HG02571 (cell line): Measurements from ENCODE around the gene VRK1.
"Not testable (repeated sequence)": the region's sequence is repeated elsewhere in the genome, so short reads cannot be mapped to it uniquely, and the experiment has no call there.

ENCODE experiments used
- ATAC-seq: cut with Tn5 transposase; IDR thresholded peaks from one replicate; pipeline ENCODE4 v1.9.1; 2021; ENCODE audit warnings: mild to moderate bottlenecking, moderate library complexity; ENCODE audit not compliant: unreplicated experiment

VRK1 gene

DNA sequence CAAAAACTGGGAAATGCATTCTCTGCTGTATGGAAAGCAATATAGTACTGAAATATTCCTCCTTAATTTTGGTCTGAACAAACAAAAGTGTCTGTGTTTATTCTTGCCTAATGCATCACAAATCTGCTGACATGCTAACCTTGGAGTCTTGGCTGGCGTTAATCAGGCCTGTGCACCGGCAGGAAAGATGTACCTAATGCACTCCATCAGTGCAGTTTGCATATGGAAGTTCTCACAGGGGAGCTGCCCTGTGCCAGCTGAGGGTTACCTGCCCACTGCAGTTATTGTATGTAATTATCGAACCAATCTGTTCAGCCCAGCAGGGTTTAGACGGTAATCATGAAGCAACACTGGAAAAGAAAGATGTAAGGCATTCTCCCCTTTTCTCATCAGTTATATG lies 76.9 kb downstream of the VRK1 start:
- ATAC-seq, result no peak

DNA sequence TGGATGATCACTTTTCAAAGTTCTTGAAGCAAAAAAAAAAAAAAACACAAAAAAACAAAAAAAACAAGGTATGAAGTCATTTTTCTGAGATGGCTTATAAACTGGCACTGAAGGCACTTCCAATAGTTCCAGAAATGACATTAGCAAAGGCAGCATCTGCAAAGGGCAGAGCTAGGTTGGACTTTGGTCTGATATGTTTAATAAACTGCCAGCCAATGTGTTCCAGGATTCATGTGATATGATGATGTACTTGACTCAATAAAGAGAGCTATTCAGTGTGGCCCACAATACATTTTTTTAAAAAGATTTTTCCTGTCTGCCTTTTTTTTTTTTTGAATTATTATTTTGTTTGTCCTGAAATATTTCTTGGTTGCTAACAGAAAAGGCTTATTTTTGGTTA lies 79.6 kb downstream of the VRK1 start:
- ATAC-seq, result no peak

DNA sequence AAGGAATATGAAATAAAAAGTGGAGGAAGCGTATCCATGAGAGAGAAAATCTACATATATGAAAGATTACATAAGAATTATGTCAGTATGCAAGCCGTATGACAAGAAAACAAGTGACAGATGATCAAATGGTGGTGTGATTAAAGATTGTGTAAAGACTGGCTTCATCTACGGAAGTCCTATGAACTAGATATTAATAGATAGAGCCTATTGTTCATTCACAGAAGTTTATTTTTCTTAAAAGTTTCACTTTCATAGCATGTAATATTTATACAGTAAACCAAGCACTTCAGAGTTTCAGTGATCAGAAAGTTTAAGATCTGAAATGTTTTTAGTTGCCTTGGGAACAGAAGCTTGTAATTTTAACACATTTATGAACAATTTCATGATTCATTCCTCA lies 84.5 kb downstream of the VRK1 start:
- ATAC-seq, result no peak

DNA sequence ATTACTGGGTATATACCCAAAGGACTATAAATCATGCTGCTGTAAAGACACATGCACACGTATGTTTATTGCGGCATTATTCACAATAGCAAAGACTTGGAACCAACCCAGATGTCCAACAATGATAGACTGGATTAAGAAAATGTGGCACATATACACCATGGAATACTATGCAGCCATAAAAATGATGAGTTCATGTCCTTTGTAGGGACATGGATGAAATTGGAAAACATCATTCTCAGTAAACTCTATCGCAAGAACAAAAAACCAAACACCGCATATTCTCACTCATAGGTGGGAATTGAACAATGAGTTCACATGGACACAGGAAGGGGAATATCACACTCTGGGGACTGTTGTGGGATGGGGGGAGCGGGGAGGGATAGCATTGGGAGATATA lies 86.8 kb downstream of the VRK1 start:
- ATAC-seq, result not testable (repeated sequence)

DNA sequence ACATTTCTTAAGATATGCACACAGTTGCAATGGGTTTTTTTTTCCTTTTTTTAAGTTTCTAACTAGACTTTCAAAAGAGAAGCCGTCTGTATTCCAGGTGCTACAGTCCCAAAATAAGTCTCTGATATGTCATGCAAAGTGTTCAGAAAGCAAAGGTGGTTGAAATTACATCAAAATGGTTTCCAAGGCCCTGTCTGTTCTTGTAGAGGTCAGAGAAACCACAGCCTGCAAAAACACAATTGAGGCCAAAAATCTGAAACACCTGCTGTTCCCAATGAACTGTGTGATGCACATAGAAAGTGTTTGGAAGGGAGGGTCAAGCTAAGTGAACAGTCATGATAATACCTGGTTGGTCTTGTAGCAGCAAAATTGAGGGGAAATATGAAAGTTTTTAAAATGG lies 91.0 kb downstream of the VRK1 start:
- ATAC-seq, result peak; percentile 87

DNA sequence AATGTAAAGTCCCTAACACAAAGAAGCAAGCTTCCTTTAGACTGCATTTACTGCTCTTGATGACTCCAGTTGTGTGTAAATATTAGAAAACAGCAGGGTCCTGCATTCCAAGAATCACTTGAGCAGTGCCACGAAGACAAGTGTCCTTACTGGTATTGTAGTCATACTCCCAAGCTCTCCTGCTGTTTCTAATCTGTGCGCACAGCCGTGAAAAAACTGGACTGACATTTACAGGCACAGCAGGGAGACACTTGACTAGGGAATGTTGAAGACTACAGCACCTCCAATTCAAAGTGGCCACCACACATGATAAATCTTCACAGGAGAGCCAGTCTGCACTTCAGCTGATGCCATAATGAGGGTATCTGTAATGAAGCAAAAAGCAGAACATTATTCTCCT lies 91.4 kb downstream of the VRK1 start:
- ATAC-seq, result no peak

DNA sequence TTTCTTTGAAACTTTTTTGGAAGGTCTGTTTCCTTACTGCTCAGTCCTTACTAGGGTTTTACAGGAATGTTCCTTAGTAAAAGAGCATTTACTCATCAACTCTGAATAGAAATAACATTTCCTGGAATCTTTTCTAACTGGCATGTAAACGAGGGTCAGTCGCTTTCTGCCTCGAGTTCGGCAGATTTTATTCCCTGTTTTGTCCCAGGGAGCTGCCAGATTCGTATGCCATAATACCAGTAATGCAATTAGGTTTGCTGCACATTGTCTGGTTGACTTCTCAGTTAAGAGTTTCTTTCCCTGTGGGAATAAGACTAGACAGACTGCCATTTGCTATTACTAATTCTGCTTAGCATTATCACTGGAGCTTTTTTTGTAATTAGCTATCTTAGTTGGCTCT lies 91.9 kb downstream of the VRK1 start:
- no peak for ATAC-seq

DNA sequence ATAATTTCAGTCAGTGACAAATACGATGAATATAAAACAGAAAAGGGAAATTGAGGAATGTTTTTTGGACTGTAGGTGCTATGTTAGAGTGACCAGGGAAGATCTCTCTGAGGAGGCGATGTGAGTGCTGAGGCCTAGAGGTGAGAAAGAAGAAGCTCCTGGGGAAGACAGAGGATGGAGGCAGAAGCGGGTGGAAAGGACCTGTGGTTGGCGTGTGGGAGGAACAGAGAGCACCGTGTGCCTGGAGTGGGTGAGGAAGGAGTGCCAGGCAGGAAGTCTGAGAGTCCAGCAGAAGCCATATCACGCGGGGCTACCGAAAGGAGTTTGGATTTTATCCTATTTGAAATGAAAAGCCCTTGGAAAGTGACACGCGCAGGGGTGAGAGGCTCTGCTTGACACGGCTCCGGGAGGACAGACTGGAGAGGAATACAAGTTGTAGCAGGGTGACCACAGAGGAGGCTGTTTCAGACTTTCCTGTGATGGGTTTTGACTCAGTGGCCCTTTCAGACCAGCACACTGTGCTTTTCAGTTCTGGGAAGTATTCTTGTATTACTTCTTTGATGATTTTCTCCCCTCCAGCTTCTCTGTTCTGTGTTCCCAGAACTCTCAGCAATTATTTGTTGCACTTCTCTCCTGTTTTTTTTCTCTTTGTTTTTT lies 96.9 kb downstream of the VRK1 start:
- ATAC-seq, result no peak

DNA sequence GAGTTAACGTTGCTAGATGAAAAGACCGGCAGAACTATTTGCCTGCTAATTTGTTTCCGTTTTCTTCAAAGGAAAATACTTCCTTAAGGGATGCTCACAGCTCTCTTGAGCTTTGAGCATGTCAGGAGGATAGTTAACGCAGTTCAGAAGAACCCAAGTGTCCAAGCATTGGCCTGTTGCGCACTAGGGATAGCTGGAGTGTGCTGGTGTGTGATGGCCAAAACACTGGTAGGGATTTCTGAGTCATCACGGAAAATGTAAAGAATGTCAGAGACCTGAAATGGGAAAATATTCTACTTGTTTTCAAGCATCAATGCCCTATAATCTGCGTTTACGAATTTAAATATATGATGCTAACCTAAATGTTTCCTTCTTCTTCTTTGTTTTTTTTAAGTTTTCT lies 97.8 kb downstream of the VRK1 start:
- no peak for ATAC-seq

DNA sequence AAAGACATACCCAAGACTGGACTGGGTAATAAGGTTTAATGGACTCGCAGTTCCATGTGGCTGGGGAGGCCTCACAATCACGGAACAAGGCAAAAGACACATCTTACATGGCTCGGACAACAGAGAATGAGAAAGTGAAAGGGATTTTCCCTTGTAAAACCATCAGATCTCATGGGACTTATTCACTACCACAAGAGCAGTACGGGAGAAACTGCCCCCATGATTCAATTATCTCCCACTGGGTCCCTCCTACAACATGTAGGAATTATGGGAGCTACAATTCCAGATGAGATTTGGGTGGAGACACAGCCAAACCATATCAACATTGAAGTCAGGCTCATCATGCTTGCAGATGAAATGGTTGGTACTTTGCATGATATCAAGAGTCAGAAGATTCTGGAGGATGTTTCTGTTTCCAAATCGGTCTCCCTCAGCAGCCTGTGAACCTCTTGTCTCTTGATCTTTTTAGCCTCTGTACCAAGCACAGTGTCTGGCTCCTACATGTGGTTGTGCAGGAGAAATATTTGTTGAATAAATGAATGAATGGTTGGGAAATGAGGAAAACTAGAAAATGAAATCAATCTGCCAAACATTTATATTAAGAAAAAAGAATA lies 98.6 kb downstream of the VRK1 start:
- peak; percentile 76 for ATAC-seq

DNA sequence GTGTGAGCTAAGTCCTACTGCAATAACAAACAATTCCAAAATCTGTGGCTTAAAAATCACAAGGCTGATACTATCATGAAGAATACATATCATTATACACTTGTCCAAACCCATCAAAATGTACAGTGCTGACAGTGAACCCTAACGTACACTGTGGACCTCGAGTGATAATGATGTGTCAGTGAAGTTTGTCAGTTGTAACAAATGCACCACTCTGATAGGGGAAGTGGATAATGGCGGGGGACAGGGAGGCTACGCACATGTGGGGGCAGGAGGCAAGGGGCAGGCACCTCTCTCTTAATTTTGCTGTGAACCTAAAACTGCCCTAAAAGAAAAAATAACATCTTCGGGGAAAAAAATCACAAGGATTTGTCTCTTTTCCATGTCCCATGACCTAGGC lies 100.0 kb downstream of the VRK1 start:
- no peak for ATAC-seq

DNA sequence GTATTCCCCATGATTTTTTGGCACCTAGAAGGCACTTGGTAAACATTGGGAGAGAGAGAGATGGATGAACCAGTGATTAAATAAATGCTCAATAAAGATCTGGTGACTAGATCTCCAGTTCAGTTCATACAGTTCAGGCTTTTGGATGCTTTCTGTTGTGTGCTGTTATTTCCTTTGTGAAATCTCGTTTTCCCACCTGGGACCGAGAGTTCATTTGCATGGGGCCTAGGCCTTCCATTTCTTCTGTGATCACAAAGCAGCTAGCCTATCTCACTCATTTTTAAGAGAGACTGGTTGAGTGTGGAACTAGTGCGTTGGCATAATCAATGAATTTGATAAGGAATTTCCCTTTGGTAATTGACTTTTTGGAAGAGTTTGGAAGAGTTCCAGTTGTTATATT lies 104.0 kb downstream of the VRK1 start:
- peak; percentile 75 for ATAC-seq

DNA sequence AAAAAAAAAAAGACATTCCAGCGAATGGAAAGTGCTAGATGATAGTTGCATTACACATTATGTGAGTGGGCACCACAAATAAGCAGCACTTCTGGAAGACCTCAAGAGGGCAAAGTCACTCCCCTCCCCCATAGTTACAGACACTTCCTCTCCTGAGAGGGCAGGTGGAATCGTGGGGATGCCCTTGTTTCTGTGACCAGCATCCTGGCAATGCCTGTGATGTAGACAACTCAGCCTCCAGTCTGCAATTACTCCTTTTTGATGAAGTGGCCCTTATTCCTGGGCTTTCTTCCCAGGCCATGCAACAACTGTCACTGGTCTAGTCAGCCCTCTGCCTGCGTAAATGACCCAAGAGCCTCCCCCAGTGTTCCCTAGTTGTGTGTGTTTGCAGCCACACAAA lies 104.8 kb downstream of the VRK1 start:
- no peak for ATAC-seq

DNA sequence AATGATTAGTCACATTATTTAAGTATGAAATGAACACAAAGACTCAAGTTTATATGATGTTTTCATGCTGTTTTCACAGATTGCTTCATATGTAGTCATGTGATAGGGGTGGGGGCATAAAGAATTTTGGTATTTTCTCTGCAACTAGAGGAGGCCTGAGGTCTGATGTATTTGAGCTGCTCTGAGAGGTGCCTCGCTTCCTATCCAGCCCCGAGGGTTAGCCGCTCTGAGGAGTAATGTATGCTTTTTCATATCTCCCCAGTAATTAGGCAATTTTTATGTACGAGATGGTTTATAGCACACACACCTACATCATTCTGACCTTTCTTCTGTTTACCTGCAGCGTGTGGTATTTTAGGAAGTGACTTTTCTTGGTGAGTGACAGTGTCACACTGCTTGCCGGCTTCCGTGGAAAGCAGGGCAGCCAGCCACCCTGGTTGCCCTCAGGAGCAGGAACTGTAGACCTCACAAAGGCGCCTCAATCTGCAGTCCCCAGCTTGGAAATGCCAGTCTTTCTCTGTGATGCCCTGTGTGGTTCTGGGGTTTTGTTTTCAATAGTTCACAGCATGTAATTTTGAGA lies 106.4 kb downstream of the VRK1 start:
- no peak for ATAC-seq

DNA sequence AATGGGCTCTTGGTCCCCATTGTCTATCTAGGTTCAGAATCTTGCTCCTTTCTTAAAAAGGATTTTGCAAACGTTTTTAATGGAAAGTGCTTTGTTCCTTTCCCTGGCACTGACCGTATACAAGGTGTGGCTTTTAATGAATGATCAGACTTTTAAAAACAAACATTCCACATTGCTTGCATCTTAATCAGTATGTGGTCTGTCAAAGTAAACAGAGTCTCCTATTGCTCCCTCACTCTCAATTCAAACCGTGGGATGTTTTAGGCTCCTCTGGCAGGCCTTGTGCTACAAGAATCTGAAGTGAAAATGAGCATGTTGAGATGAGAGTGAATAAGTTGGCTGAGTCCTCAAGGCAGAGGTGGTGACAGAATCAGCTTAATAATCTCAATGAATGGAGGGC lies 107.0 kb downstream of the VRK1 start:
- no peak for ATAC-seq

DNA sequence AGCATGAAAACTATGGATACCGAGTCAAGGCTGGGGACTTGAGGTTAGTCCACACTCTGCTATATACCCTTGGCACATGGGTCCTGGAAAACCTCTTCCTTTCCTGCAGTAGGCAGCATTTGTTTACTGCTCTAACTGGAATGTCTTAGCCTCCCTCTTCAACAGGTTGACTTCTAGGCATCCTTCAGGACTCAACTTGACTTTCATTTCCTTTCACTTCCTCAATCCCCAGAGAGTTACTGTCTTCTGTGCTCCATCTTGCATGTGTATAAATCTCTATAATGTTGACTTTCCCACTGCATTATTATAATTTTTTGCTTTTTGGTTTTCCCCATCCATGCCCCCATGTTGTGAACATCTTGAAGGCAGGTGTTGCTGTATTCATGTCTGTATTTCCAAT lies 107.9 kb downstream of the VRK1 start:
- no peak for ATAC-seq

DNA sequence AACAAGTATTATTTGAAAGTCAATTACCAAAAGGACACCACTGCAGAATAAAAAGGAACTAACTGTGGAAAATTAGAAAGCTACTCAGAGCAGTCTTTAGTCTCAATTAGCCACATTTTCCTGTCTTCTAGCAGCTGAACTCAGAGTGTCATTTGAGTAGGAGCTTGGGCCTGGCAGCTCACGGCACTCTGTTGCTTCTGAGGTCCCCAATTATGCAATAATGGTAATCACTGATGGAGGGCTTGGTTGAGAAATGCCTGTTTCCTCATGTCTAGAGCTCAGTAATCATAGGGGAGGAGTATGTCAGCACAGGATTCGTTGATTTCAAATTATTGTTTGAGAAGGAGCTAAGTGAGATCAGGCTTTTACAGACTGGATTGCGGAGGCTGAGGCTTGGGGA lies 108.6 kb downstream of the VRK1 start:
- ATAC-seq, result no peak

DNA sequence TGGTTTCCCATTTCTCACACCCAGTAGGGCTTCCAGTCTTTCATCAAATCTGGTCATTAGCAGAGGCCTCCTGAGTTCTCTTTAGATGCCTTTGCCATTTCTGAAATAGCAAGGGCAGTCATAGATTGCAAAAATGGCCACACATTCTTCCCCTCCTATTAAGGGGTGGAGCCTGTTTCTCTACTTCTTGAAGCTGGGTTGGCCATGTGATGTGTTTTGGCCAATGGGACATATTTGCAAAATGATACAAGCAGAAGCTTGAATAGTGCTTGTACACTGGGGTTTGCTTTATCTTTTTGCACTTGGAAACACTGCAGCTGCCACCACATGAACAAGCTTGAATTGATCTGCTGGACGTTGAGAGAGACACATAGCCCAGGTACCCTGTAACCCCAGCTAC lies 109.3 kb downstream of the VRK1 start:
- ATAC-seq, result no peak

DNA sequence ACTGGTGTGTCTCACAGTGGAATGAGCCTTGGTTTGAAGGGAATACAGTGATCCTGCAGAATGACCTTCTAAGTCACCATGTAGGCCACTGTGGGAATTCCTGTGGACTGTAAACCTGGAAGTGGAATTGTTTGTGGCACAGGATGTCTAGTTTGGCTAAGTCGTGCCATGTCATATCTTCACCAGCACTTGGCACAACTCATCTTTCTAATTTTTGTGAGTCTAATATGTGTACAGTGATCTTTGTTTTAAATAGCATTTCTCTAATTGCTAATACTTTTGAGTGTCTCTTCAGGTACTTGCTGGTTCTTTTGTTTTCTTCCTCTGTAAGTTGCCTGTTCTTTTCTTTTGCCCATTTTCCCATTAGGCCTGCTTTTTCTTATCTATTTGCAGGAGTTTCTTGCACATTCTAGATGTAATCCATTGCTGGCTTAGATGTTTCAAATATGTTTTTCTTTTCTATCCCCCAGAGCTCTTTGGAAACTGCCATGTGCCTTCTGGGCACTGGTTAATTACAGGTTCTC lies 112.7 kb downstream of the VRK1 start:
- no peak for ATAC-seq

DNA sequence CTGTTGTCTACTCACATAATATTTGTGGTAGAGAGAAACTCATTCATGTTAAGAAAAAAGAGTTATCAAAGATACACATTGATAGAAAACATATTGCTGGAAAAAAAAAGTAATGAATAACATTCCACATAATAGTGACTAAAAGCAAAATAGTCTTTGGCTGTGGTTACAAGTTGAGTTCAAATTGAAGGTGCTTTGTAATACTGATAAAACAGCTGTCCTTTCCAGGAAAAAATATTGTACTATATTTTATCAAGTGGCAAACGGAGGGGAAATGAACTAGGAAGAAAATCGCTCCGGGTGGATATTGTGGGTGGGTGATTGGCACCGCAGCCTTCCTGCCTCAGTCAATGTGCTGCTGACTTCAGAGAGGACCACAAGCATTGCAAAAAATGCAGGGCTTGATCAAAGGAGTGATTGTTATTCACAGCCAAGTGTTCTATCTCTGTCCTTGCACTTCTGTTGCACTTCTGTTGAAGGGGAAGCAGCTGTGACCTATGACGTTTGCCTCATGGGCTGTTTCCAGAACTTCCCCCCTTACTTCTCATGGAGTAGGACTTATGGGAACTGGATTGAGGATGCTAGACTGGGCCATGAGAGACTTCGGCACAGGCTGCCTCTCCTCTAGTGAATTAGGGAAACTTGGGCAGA lies 114.4 kb downstream of the VRK1 start:
- no peak for ATAC-seq

DNA sequence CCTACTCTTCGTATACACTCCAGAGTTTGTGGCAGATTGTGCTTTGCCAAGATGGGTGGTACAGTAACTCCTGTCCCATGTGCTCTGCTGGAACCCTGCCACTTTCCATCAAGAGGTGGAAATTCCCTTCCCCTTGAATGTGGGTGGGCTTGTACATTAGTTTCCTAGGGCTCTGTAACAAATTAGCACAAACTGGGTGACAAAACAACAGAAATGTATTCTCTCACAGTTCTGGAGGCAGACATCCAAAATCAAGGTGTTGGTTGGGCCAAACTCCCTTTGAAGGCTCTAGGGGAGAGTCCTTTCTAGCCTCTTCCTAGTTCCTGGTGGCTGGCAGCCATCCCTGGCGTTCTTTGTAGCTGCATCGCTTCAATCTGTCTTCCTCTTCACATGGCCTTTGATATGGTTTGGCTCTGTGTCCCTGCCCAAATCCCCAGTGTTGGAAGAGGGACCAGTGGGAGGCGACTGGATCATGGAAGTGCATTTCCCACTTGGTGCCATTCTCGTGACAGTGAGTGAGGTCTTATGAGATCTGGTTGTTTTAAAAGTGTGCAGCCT lies 117.5 kb downstream of the VRK1 start:
- no peak for ATAC-seq

DNA sequence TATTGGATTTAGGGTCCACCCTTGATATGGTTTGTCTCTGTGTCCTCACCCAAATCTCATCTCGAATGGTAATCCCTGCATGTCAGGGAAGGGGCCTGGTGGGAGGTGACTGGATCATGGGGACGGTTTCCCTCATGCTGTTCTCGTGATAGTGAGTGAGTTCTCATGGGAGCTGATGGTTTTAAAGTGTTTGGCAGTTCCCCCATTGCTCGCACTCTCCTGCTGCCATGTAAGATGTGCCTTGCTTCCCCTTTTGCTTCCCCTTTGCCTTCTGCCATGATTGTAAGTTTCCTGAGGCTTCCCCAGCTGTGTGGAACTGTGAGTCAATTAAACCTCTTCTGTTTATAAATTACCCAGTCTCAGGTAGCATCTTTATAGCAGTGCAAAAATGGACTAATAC lies 118.3 kb downstream of the VRK1 start:
- no peak for ATAC-seq
